NCI-H2107 (cell line): ENCODE measurements around the gene NIPAL4.

ENCODE experiments used
- DNase-seq: peaks from one replicate; lab custom pipeline; 2025; lab: John Stamatoyannopoulos, UW

Gene NIPAL4

DNA sequence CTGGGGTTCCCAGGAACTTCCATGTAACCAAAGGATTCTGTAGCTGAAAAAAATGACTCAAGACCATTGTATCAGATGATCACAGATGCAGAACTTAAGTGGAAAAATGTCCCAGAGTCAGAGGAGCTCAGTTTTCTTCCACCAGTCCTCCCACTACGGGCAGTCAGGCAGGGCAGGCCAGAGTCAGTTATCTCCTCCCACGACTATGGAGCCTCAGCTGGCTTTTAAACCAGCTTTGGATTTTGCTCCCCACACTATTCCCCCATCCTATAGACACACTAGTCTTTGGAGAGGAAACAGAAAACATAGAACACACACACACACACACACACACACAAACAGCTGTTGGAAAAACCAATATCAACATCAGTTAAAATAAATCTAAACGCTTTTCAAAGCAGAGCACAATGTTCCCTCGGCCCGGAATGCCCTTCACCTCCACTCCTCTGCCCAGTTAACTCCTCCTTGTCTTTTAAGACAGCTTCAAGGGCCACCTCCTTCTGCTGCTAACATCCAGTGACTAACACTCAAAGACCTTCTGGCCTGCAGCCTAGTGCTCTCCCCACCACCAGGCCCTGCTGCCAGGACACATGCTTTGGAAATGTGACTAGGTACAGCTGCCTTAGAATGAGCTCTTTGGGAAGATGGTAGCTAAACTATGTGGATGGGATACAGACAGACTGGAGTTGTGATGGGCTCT is 56.8 kb downstream of the NIPAL4 start:
- no peak for DNase-seq

DNA sequence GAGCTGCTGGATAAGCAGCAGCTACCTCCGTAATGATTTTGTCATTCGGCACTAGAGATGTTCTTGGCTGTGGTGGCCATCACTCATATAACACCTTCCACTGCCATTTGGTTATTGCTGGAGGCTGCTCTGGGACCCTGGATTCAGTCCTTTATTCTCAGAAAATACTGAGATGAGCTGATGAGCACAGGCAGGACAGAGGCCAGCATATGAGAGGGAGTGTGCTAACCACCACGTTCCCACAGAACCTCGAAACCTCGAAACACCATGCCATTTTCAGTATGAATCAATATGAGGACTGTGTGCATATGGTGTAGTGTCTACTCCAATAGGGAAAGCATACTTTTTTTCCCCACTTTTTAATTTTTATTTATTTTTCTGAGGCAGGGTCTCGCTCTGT is 59.0 kb downstream of the NIPAL4 start:
- DNase-seq: no peak

DNA sequence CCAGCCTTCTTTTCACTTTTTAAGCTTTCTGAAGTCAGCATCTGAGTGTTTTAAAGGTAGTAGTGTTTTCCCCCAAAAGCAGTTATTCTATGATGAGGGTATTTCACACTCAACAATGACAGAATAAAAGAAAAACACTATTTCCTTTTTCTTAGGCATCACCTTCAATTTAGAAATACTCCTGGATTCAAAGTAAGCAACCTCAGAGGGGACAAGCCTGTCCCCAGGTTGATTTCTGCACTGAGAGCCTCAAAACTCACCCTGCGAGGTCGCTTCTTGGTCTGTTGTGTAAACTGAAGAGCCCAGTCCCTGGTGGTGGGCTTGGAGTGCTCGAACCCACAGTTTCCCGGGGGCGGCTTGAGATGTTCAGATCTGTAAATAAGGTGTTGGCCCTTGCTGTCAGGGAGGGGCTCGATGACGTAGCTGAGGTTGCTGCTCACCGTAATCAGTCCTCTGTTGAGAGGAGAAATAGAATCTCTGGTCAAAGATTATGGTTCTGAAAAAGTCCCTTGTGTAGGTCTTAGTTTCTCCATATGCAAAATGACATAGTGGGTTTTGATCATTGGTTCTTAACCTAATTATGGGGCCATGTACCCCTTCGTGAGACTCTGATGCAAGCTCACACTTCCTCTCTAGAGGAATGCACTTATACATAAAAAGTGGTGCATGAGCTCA is 59.7 kb downstream of the NIPAL4 start:
- DNase-seq: no peak

DNA sequence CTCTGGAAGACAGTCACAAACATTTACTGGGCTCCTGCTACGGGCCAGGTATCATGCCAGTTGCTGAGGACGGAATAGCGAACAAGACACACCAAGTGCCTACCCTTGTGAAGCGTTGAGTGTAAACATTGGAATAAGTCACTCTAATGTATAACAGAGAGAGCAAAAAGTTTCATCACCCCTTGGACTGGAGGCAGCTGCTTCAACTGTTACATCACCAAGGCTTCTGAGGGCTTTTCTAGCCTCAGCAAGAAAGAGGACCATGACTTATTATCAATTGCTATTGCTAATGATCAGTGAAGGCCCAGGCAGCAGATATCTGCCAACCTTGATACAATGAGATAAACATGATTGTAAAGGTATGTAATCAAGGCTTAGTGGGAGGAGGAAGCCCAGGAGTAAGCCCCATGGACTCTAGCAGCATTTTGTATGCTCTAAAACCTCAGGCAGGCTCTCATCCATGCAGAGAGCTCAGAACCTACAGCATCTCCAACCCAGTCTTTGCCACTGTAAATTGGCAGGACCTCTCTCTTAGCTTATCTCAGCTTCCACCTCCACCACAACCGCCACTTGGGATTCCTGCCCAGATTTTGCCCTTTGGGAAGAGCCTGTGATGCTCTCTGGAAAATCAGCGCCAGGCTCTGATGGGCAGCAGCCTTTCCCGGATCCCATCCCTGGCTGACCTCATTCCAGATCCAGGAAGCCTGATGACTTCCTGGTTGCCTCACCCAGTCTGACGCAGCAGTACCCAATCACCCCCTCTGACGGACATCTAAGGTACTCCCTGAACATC is 61.1 kb downstream of the NIPAL4 start:
- DNase-seq: no peak

DNA sequence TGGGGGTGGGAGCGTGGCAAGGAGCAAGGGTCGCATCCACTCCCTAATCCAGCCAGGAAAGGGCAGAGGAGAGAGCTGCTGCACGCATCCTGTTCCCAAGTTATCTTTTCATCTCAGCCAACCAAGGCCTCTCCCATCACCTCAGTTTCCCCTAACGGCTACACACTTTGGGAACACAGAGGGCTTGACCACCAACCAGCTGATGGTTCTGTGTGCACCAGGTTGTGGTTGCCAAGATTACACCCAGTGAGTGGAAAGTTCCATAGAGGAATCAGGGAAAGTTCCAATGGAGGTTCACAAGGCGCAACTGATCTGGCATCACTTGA is 61.7 kb downstream of the NIPAL4 start:
- DNase-seq: no peak

DNA sequence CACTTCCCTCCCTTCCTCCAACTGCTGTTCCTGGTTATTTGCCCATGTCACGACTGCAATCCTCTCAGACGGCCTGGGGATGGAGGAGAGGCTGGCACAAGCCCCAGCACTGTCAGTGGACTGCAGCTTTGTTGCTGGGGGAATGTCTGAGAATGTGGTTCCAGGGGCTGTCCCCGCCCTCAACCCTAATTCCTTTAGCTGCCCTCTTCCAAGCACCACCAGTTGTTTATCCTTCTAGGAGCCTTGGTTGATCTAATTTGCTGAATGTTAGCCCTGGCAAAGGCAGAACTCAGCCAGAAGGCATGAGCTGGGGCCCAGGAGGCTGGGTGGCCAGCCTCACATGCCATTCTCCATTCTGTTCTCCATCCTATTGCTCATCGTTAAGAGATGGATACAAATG is 64.0 kb downstream of the NIPAL4 start:
- no peak for DNase-seq
